HEK293 (cell line): ENCODE measurements around the gene PHKB.

Experiments
- CTCF ChIA-PET: fragments of 350-600 bp; formaldehyde crosslinking; extraction: SDS; loops from one replicate; lab custom pipeline; 2021; ENCODE audit warnings: antibody characterized with exemption; lab: Yijun Ruan, JAX
- POLR2A ChIA-PET: fragments of 300-600 bp; formaldehyde crosslinking; extraction: SDS; loops from one replicate; lab custom pipeline; 2020; ENCODE audit warnings: antibody characterized with exemption, inconsistent platforms; lab: Yijun Ruan, JAX
- H3K27ac ChIP-seq: fragments of 200-500 bp; sonication (Bioruptor generic); 2 replicates; pipeline ENCODE4 v1.5.1; 2014; ENCODE audit warnings: low read depth, low read length, control low read depth, inconsistent platforms; ENCODE audit errors: extremely low read depth
- H3K36me3 ChIP-seq, 2 experiments: fragments of 200-500 bp in 1 of 2; sonication (Bioruptor generic) in 1 of 2; 1 replicate in 1 of 2; 2 replicates in 1 of 2; pipeline ENCODE4 v1.5.1; 2014 to 2017; ENCODE audit warnings: inconsistent platforms in 2 of 2, low read length in 2 of 2; ENCODE audit not compliant: control insufficient read depth in 2 of 2, insufficient read depth in 1 of 2
- H3K4me1 ChIP-seq: fragments of 200-500 bp; sonication (Bioruptor generic); 2 replicates; pipeline ENCODE4 v1.5.1; 2014; ENCODE audit warnings: mild to moderate bottlenecking, low read length, inconsistent platforms; ENCODE audit not compliant: control insufficient read depth, insufficient read depth
- H3K4me3 ChIP-seq: 2 replicates; pipeline ENCODE4 v1.5.1; 2011; ENCODE audit warnings: low read depth, mild to moderate bottlenecking, control low read depth, low read length, moderate library complexity
- H3K9me3 ChIP-seq: fragments of 200-500 bp; sonication (Bioruptor generic); 2 replicates; pipeline ENCODE4 v1.5.1; 2014; ENCODE audit warnings: low read depth, low read length, inconsistent platforms; ENCODE audit not compliant: control insufficient read depth, insufficient read depth
- GLIS1 ChIP-seq: fragments of 450-650 bp; formaldehyde crosslinking; IDR thresholded peaks from 2 replicates; pipeline ENCODE4 v1.5.1; 2016; ENCODE audit warnings: missing biosample characterization, missing genetic modification characterization
- GLIS2 ChIP-seq: fragments of 450-650 bp; formaldehyde crosslinking; IDR thresholded peaks from 2 replicates; pipeline ENCODE4 v1.5.1; 2016; ENCODE audit warnings: missing biosample characterization, missing genetic modification characterization
- MZF1 ChIP-seq: fragments of 450-650 bp; formaldehyde crosslinking; IDR thresholded peaks from 2 replicates; pipeline ENCODE4 v1.5.1; 2017; ENCODE audit warnings: missing biosample characterization, missing genetic modification characterization, borderline replicate concordance
- PRDM4 ChIP-seq: fragments of 450-650 bp; formaldehyde crosslinking; IDR thresholded peaks from 2 replicates; pipeline ENCODE4 v1.5.1; 2017; ENCODE audit warnings: missing biosample characterization, missing genetic modification characterization
- SP3 ChIP-seq: fragments of 450-650 bp; formaldehyde crosslinking; IDR thresholded peaks from 2 replicates; pipeline ENCODE4 v1.5.1; 2016; ENCODE audit warnings: missing biosample characterization, missing genetic modification characterization
- TRIM28 ChIP-seq: IDR thresholded peaks from 2 replicates; pipeline ENCODE4 v1.6.1; 2011; ENCODE audit warnings: low read length, control low read depth, borderline replicate concordance
- YY2 ChIP-seq: fragments of 450-650 bp; formaldehyde crosslinking; IDR thresholded peaks from 2 replicates; pipeline ENCODE4 v1.5.1; 2016; ENCODE audit warnings: missing biosample characterization, missing genetic modification characterization
- ZFP37 ChIP-seq: fragments of 450-650 bp; formaldehyde crosslinking; IDR thresholded peaks from 2 replicates; pipeline ENCODE4 v1.5.1; 2016; ENCODE audit warnings: missing biosample characterization, missing genetic modification characterization
- ZNF211 ChIP-seq: fragments of 450-650 bp; formaldehyde crosslinking; IDR thresholded peaks from 2 replicates; pipeline ENCODE4 v1.5.1; 2016; ENCODE audit warnings: low read depth, missing biosample characterization, missing genetic modification characterization
- ZNF23 ChIP-seq: fragments of 450-650 bp; formaldehyde crosslinking; IDR thresholded peaks from 2 replicates; pipeline ENCODE4 v1.5.1; 2016; ENCODE audit warnings: missing biosample characterization, missing genetic modification characterization, borderline replicate concordance
- ZNF266 ChIP-seq: fragments of 450-650 bp; formaldehyde crosslinking; IDR thresholded peaks from 2 replicates; pipeline ENCODE4 v1.5.1; 2016; ENCODE audit warnings: missing biosample characterization, missing genetic modification characterization, low read depth
- ZNF292 ChIP-seq: fragments of 450-650 bp; formaldehyde crosslinking; IDR thresholded peaks from 2 replicates; pipeline ENCODE4 v1.5.1; 2016; ENCODE audit warnings: low read depth, missing biosample characterization, missing genetic modification characterization, borderline replicate concordance
- ZNF335 ChIP-seq: fragments of 450-650 bp; formaldehyde crosslinking; conservative IDR thresholded peaks from 2 replicates; pipeline ENCODE4 v1.5.1; 2016; ENCODE audit warnings: missing biosample characterization, missing genetic modification characterization
- ZNF37A ChIP-seq: fragments of 450-650 bp; IDR thresholded peaks from 2 replicates; pipeline ENCODE4 v1.5.1; 2018; ENCODE audit warnings: missing biosample characterization, missing genetic modification characterization
- ZNF404 ChIP-seq: fragments of 450-650 bp; formaldehyde crosslinking; IDR thresholded peaks from 2 replicates; pipeline ENCODE4 v1.5.1; 2017; ENCODE audit warnings: missing biosample characterization, missing genetic modification characterization
- ZNF580 ChIP-seq: fragments of 450-650 bp; formaldehyde crosslinking; IDR thresholded peaks from 2 replicates; pipeline ENCODE4 v1.5.1; 2016; ENCODE audit warnings: missing biosample characterization, missing genetic modification characterization
- ZNF660 ChIP-seq: fragments of 450-650 bp; IDR thresholded peaks from 2 replicates; pipeline ENCODE4 v1.5.1; 2018; ENCODE audit warnings: missing biosample characterization, mild to moderate bottlenecking, missing genetic modification characterization
- ZSCAN5A ChIP-seq: fragments of 450-650 bp; formaldehyde crosslinking; IDR thresholded peaks from 2 replicates; pipeline ENCODE4 v1.5.1; 2016; ENCODE audit warnings: missing biosample characterization, missing genetic modification characterization
- TF ChIP-seq, protein P1 (sequence below): fragments of 450-650 bp; formaldehyde crosslinking; conservative IDR thresholded peaks from 2 replicates; pipeline ENCODE4 v1.5.1; 2016; ENCODE audit warnings: low read depth, missing biosample characterization, missing genetic modification characterization
- TF ChIP-seq, protein P2 (sequence below): fragments of 450-650 bp; IDR thresholded peaks from 2 replicates; pipeline ENCODE4 v1.5.1; 2018; ENCODE audit warnings: missing biosample characterization, missing genetic modification characterization

Gene PHKB

GRCh38 chr16:47523342-47524006 is 62.3 kb downstream of the PHKB start (continued):
- TF ChIP-seq PRDM4 (tag by site-specific recombination), result no peak

GRCh38 chr16:47524007-47524405 is 62.9 kb downstream of the PHKB start:
- ChIA-PET POLR2A (interaction anchor here (0.6 kb wide), 1 partner anchor 830 kb away, joined by 5 read pairs; no protein-coding TSS in a partner anchor), CTCF (no interaction called here)
- Histone ChIP-seq H3K9me3 (no peaks in the 10 kb centered on the region), H3K4me3 (no peak overlapping the region), H3K4me1 (no peaks in the 10 kb centered on the region), H3K36me3 (no peaks in the 10 kb centered on the region), H3K27ac (no peak overlapping the region)
- TF ChIP-seq ZNF404 (tag by site-specific recombination) (no peak), ZNF211 (tag by site-specific recombination) (no peak), ZFP37 (tag by site-specific recombination) (no peak), SP3 (no peak), GLIS2 (tag by site-specific recombination) (no peak), ZNF37A (tag by site-specific recombination) (no peak), ZNF292 (no peak)

DNA sequence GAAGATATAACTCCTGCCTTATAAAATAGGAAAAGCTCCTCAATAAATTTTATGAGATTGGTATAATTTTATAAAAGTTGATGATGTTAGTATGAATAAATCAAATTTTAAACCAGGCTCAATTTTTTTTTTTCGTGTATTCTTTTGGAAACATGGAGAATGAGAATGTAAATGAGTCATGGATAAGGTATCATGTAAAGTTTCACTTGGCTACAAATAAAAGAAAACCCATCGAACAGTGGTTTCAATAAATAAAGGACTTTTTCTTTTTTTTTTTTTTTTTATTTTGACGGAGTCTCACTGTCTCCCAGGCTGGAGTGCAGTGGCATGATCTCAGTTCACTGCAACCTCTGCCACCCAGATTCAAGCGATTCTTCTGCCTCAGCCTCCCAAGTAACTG is 67.3 kb downstream of the PHKB start:
- no peaks in the 10 kb centered on the region for H3K36me3 ChIP-seq
- H3K4me1 ChIP-seq, result no peaks in the 10 kb centered on the region
- TF ChIP-seq ZNF335, result no peak
- TF ChIP-seq ZNF580 (tag by site-specific recombination), result no peak
- no peak for TF ChIP-seq TRIM28
- TF ChIP-seq ZNF266, result no peak
- no peak for TF ChIP-seq GLIS1 (tag by site-specific recombination)
- TF ChIP-seq ZNF23 (tag by site-specific recombination), result no peak
- TF ChIP-seq ZSCAN5A (tag by site-specific recombination), result no peak
- TF ChIP-seq YY2 (tag by site-specific recombination), result no peak
- ChIA-PET POLR2A (no interaction called here), CTCF (interaction anchor here (0.6 to 0.7 kb wide), 3 partner anchors 8 to 769 kb away, joined by 3 read pairs; no protein-coding TSS in a partner anchor)
- no peak overlapping the region for H3K4me3 ChIP-seq
- H3K9me3 ChIP-seq, result no peaks in the 10 kb centered on the region
- H3K27ac ChIP-seq, result no peak overlapping the region

DNA sequence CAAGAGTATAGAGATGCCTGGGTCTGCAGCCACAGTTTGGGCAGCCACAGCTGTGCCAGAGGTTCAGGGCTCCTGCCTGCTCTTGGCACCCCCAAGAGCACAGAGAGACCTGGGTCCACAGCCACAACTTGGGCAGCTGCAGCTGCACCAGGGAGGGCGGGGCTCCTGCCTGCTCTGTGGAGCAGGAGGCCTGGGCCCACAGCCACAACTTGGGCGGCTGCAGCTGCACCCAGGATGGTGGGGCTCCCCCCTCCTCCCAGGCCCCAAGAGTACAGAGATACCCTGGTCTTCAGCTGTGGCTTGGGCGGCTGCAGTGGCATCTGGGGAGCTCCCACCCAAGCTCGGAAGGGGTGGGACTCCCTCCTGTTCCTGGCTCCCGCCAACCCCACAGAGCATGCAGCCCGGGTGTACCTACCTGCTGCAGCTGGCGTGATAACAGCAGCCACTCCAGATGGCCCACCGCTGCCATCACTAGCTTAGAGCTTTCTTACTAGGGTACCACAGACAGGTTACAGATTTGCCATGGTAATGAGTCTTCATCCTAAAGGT is 72.7 kb downstream of the PHKB start:
- Histone ChIP-seq H3K4me3 (no peak overlapping the region), H3K4me1 (no peaks in the 10 kb centered on the region), H3K9me3 (no peaks in the 10 kb centered on the region), H3K36me3 (no peaks in the 10 kb centered on the region), H3K27ac (no peak overlapping the region)
- ChIA-PET POLR2A (no interaction called here), CTCF (no interaction called here)
- no peak for TF ChIP-seq MZF1 (tag by site-specific recombination)
- TF ChIP-seq, protein P1, sequence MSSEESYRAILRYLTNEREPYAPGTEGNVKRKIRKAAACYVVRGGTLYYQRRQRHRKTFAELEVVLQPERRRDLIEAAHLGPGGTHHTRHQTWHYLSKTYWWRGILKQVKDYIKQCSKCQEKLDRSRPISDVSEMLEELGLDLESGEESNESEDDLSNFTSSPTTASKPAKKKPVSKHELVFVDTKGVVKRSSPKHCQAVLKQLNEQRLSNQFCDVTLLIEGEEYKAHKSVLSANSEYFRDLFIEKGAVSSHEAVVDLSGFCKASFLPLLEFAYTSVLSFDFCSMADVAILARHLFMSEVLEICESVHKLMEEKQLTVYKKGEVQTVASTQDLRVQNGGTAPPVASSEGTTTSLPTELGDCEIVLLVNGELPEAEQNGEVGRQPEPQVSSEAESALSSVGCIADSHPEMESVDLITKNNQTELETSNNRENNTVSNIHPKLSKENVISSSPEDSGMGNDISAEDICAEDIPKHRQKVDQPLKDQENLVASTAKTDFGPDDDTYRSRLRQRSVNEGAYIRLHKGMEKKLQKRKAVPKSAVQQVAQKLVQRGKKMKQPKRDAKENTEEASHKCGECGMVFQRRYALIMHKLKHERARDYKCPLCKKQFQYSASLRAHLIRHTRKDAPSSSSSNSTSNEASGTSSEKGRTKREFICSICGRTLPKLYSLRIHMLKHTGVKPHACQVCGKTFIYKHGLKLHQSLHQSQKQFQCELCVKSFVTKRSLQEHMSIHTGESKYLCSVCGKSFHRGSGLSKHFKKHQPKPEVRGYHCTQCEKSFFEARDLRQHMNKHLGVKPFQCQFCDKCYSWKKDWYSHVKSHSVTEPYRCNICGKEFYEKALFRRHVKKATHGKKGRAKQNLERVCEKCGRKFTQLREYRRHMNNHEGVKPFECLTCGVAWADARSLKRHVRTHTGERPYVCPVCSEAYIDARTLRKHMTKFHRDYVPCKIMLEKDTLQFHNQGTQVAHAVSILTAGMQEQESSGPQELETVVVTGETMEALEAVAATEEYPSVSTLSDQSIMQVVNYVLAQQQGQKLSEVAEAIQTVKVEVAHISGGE (tag by site-specific recombination), result no peak
- TF ChIP-seq, protein P2, sequence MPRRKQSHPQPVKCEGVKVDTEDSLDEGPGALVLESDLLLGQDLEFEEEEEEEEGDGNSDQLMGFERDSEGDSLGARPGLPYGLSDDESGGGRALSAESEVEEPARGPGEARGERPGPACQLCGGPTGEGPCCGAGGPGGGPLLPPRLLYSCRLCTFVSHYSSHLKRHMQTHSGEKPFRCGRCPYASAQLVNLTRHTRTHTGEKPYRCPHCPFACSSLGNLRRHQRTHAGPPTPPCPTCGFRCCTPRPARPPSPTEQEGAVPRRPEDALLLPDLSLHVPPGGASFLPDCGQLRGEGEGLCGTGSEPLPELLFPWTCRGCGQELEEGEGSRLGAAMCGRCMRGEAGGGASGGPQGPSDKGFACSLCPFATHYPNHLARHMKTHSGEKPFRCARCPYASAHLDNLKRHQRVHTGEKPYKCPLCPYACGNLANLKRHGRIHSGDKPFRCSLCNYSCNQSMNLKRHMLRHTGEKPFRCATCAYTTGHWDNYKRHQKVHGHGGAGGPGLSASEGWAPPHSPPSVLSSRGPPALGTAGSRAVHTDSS (tag by site-specific recombination), result no peak
- TF ChIP-seq ZNF660 (tag by site-specific recombination), result no peak
